HepG2 (cell line): Measurements from ENCODE around the gene KIR2DL1.

Experiments used
- CTCF ChIP-seq: sonication (generic); formaldehyde crosslinking; IDR thresholded peaks from 2 replicates; pipeline ENCODE4 v1.5.0; 2020; ENCODE audit warnings: mild to moderate bottlenecking, missing genetic modification reagents, moderate library complexity
- EED ChIP-seq: sonication (generic); formaldehyde crosslinking; IDR thresholded peaks from 2 replicates; pipeline ENCODE4 v1.5.0; 2020; ENCODE audit warnings: mild to moderate bottlenecking, missing genetic modification reagents
- MAX ChIP-seq: IDR thresholded peaks from 2 replicates; pipeline ENCODE4 v1.6.1; 2012; ENCODE audit warnings: inconsistent platforms
- NCOR1 ChIP-seq: fragments of 200-600 bp; sonication (generic); IDR thresholded peaks from 2 replicates; pipeline ENCODE4 v1.7.0; 2017; ENCODE audit warnings: antibody characterized with exemption, low read length, borderline replicate concordance
- NFE2 ChIP-seq: sonication (generic); formaldehyde crosslinking; IDR thresholded peaks from 2 replicates; pipeline ENCODE4 v1.4.0; 2020; ENCODE audit warnings: missing genetic modification reagents
- NR1H2 ChIP-seq: sonication (generic); formaldehyde crosslinking; IDR thresholded peaks from 2 replicates; pipeline ENCODE4 v1.8.1; 2022; ENCODE audit warnings: low read depth, missing genetic modification reagents, borderline replicate concordance
- PHF20 ChIP-seq: sonication (generic); formaldehyde crosslinking; IDR thresholded peaks from 2 replicates; pipeline ENCODE4 v1.5.0; 2020; ENCODE audit warnings: mild to moderate bottlenecking, missing genetic modification reagents
- ZNF143 ChIP-seq: sonication (generic); formaldehyde crosslinking; IDR thresholded peaks from 2 replicates; pipeline ENCODE4 v1.4.0; 2020; ENCODE audit warnings: missing genetic modification reagents
- ZNF44 ChIP-seq: sonication (generic); formaldehyde crosslinking; IDR thresholded peaks from 2 replicates; pipeline ENCODE4 v1.5.1; 2020; ENCODE audit warnings: mild to moderate bottlenecking, missing genetic modification reagents
- TF ChIP-seq, protein P1 (sequence below): sonication (generic); formaldehyde crosslinking; IDR thresholded peaks from 2 replicates; pipeline ENCODE4 v1.4.0; 2020; ENCODE audit warnings: missing genetic modification reagents, mild to moderate bottlenecking, borderline replicate concordance

GRCh38 chr19:54728167-54728566, 41.4 kb upstream of the KIR2DL1 start:
- TF ChIP-seq NR1H2 (no peak), EED (CRISPR knock-in tag) (no peak), MAX (no peak), ZNF44 (no peak), CTCF (CRISPR knock-in tag) (no peak), PHF20 (CRISPR knock-in tag) (no peak), NFE2 (CRISPR knock-in tag) (no peak), ZNF143 (CRISPR knock-in tag) (no peak), NCOR1 (no peak)
- TF ChIP-seq, protein P1, sequence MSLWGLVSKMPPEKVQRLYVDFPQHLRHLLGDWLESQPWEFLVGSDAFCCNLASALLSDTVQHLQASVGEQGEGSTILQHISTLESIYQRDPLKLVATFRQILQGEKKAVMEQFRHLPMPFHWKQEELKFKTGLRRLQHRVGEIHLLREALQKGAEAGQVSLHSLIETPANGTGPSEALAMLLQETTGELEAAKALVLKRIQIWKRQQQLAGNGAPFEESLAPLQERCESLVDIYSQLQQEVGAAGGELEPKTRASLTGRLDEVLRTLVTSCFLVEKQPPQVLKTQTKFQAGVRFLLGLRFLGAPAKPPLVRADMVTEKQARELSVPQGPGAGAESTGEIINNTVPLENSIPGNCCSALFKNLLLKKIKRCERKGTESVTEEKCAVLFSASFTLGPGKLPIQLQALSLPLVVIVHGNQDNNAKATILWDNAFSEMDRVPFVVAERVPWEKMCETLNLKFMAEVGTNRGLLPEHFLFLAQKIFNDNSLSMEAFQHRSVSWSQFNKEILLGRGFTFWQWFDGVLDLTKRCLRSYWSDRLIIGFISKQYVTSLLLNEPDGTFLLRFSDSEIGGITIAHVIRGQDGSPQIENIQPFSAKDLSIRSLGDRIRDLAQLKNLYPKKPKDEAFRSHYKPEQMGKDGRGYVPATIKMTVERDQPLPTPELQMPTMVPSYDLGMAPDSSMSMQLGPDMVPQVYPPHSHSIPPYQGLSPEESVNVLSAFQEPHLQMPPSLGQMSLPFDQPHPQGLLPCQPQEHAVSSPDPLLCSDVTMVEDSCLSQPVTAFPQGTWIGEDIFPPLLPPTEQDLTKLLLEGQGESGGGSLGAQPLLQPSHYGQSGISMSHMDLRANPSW (CRISPR knock-in tag) = no peak
